GM12878 (cell line): ENCODE results near the gene DOC2B. TPM values are rescaled to one million over a fixed set of nuclear protein-coding genes. Genes with fewer than 3 reads are reported as not detected.

ENCODE experiments used
- ATAC-seq: fragments of 200-7000 bp; cut with Tn5 transposase; 3 replicates; pipeline ENCODE4 v1.9.1; 2020; ENCODE audit warnings: mild to moderate bottlenecking, moderate library complexity
- BruUV-seq: library from RNA; stranded (reverse); fragments of 400-500 nt; replicated peaks from 2 replicates; lab custom pipeline; 2021; lab: Mats Ljungman, UMichigan
- CTCF ChIA-PET: fragments of 300-600 bp; sonication (Branson Sonifier 250); formaldehyde crosslinking; extraction: SDS; loops from one replicate; lab custom pipeline; 2021; ENCODE audit warnings: inconsistent platforms; lab: Yijun Ruan, JAX
- POLR2A ChIA-PET: fragments of 350-600 bp; formaldehyde crosslinking; extraction: SDS; loops from one replicate; lab custom pipeline; 2021; ENCODE audit warnings: inconsistent platforms; lab: Charles Lee
- RAD21 ChIA-PET: fragments of 300-600 bp; sonication (Branson Sonifier 250); formaldehyde crosslinking; loops from one replicate; lab custom pipeline; 2023; ENCODE audit warnings: antibody characterized with exemption; ENCODE audit not compliant: unreplicated experiment; lab: Charles Lee
- SMC1A ChIA-PET: fragments of 300-600 bp; sonication (Branson Sonifier 250); formaldehyde crosslinking; loops from one replicate; lab custom pipeline; 2023; ENCODE audit not compliant: unreplicated experiment, uncharacterized antibody; lab: Charles Lee
- DNase-seq: peaks from one replicate; pipeline ENCODE4 v3.0.0-alpha.2; 2011; ENCODE audit warnings: low read depth, low spot score
- FAIRE-seq: peaks from 3 replicates; lab custom pipeline; 2011; peaks lifted over from hg19 to GRCh38; lab: Jason Lieb, UNC
- H2AFZ ChIP-seq: 2 replicates; pipeline ENCODE4 v1.6.0; 2011; ENCODE audit warnings: low read depth, low read length, control low read depth; ENCODE audit not compliant: control insufficient read depth
- H3K27ac ChIP-seq: 2 replicates; pipeline ENCODE4 v1.5.1; 2011; ENCODE audit warnings: control low read depth; ENCODE audit not compliant: control insufficient read depth, insufficient read depth
- H3K27me3 ChIP-seq, 2 experiments: replicated peaks in 1 of 2; 2 replicates each; pipeline versions ENCODE4 v1.6.0 to v1.6.1; 2011; ENCODE audit warnings: low read length in 1 of 2; ENCODE audit not compliant: control insufficient read depth in 2 of 2, insufficient read depth in 2 of 2
- H3K36me3 ChIP-seq, 2 experiments: 2 replicates each; pipeline ENCODE4 v1.5.1; 2011; ENCODE audit warnings: low read length in 1 of 2; ENCODE audit not compliant: control insufficient read depth in 2 of 2, insufficient read depth in 2 of 2
- H3K4me1 ChIP-seq: 2 replicates; pipeline ENCODE4 v1.6.1; 2011; ENCODE audit warnings: mild to moderate bottlenecking, low read length, moderate library complexity, mixed read lengths; ENCODE audit not compliant: control insufficient read depth, insufficient read depth
- H3K4me2 ChIP-seq: 2 replicates; pipeline ENCODE4 v1.6.0; 2011; ENCODE audit warnings: control low read depth; ENCODE audit not compliant: control insufficient read depth, insufficient read depth
- H3K4me3 ChIP-seq: fragments of 200-600 bp; sonication (generic); 2 replicates; pipeline ENCODE4 v1.5.1; 2016
- H3K79me2 ChIP-seq: 2 replicates; pipeline ENCODE4 v1.6.0; 2011; ENCODE audit warnings: low read length; ENCODE audit not compliant: control insufficient read depth, insufficient read depth
- H3K9ac ChIP-seq: 2 replicates; pipeline ENCODE4 v1.8.0; 2011; ENCODE audit warnings: low read length, control low read depth, mixed read lengths; ENCODE audit not compliant: control insufficient read depth, insufficient read depth
- H3K9me3 ChIP-seq: replicated peaks from 3 replicates; pipeline ENCODE4 v1.5.1; 2011; ENCODE audit warnings: mild to moderate bottlenecking, low read length; ENCODE audit not compliant: control insufficient read depth, insufficient read depth
- H4K20me1 ChIP-seq: 2 replicates; pipeline ENCODE4 v1.6.0; 2011; ENCODE audit not compliant: control insufficient read depth, insufficient read depth
- BCL11A ChIP-seq: IDR thresholded peaks from 2 replicates; pipeline ENCODE4 v1.6.1; 2011; ENCODE audit warnings: low read depth, low read length
- BMI1 ChIP-seq: fragments of 450-650 bp; IDR thresholded peaks from 2 replicates; pipeline ENCODE4 v1.6.1; 2016; ENCODE audit warnings: mild to moderate bottlenecking, moderate library complexity, borderline replicate concordance
- BRCA1 ChIP-seq: IDR thresholded peaks from 2 replicates; pipeline ENCODE4 v1.6.1; 2011; ENCODE audit warnings: low read depth, low read length, improper control_type of control experiment
- ESRRA ChIP-seq: IDR thresholded peaks from 2 replicates; pipeline ENCODE4 v1.6.1; 2012; ENCODE audit warnings: mild to moderate bottlenecking, low read length, improper control_type of control experiment
- GABPA ChIP-seq: IDR thresholded peaks from 2 replicates; pipeline ENCODE4 v1.6.1; 2014; ENCODE audit warnings: antibody characterized with exemption, low read depth, mild to moderate bottlenecking, inconsistent platforms
- NBN ChIP-seq: fragments of 450-650 bp; IDR thresholded peaks from 2 replicates; pipeline ENCODE4 v1.6.1; 2016
- NFYB ChIP-seq: IDR thresholded peaks from 2 replicates; pipeline ENCODE4 v1.6.1; 2011; ENCODE audit warnings: low read depth, mild to moderate bottlenecking, low read length, improper control_type of control experiment, moderate library complexity; ENCODE audit not compliant: insufficient read depth
- PML ChIP-seq: IDR thresholded peaks from 2 replicates; pipeline ENCODE4 v1.6.1; 2012; ENCODE audit warnings: low read length, inconsistent platforms
- POLR2AphosphoS2 ChIP-seq: IDR thresholded peaks from 2 replicates; pipeline ENCODE4 v1.6.1; 2011; ENCODE audit warnings: low read depth, mild to moderate bottlenecking, low read length, improper control_type of control experiment, moderate library complexity
- SMAD5 ChIP-seq: IDR thresholded peaks from 2 replicates; pipeline ENCODE4 v1.6.1; 2016; ENCODE audit warnings: antibody characterized with exemption, low read depth
- SP1 ChIP-seq: IDR thresholded peaks from one replicate; pipeline ENCODE4 v1.6.1; 2011; ENCODE audit warnings: low read depth, low read length
- STAT1 ChIP-seq: fragments of 450-650 bp; conservative IDR thresholded peaks from 2 replicates; pipeline ENCODE4 v1.6.1; 2014; ENCODE audit warnings: antibody characterized with exemption, mild to moderate bottlenecking
- TCF12 ChIP-seq: IDR thresholded peaks from 2 replicates; pipeline ENCODE4 v1.6.1; 2011; ENCODE audit warnings: low read depth, mild to moderate bottlenecking, low read length
- TCF3 ChIP-seq: IDR thresholded peaks from 2 replicates; pipeline ENCODE4 v1.6.1; 2012; ENCODE audit warnings: low read depth, mild to moderate bottlenecking, low read length, borderline replicate concordance; ENCODE audit not compliant: insufficient read depth
- WGBS: methylation state at CpG from one replicate; pipeline ENCODE4 v1.1.6; 2016; ENCODE audit warnings: low lambda C conversion rate; ENCODE audit not compliant: insufficient replicate concordance, insufficient coverage; ENCODE audit errors: missing lambda C conversion rate; 5-methylcytosine and 5-hydroxymethylcytosine counted together
- in situ Hi-C: fragments of 300-500 bp; cut with MboI; formaldehyde crosslinking; loops from 9 replicates; pipeline ENCODE4 v1.14.3; 2018; ENCODE audit warnings: mixed read lengths
- intact Hi-C: fragments of 100-400 bp; cut with micrococcal nuclease; formaldehyde crosslinking; loops from one replicate; pipeline ENCODE4 v1.14.2; 2022; ENCODE audit not compliant: unreplicated experiment
- polyA plus RNA-seq, 11 experiments: library from polyadenylated mRNA; depleted of rRNA in 4 of 11; unstranded in 6 of 11; stranded (reverse) in 5 of 11; fragments of >200 nt; fragmentation: Nextera tagmentation in 4 of 11; fragmentation: Illumina TruSeq in 1 of 11; extraction: Ambion mirVana in 4 of 11; extraction: Trizol in 1 of 11; gene quantifications; 1 replicate in 1 of 11; 2 replicates in 10 of 11; pipeline versions ENCODE4 v1.2.1 to v1.2.3, GENCODE V29; 2011 to 2016; ENCODE audit warnings: inconsistent platforms in 2 of 11, missing spikeins in 2 of 11, low read depth in 1 of 11
- total RNA-seq, 4 experiments: library from RNA; depleted of rRNA in 3 of 4; stranded (reverse); fragments of >200 nt in 3 of 4; fragmentation: Illumina TruSeq in 1 of 4; extraction: Trizol in 1 of 4; gene quantifications; 2 replicates each; pipeline versions ENCODE4 v1.2.1 to v1.2.3, GENCODE V29; 2013 to 2021
- TF ChIP-seq, protein P1 (sequence below): fragments of 450-650 bp; IDR thresholded peaks from 2 replicates; pipeline ENCODE4 v1.6.1; 2017; ENCODE audit warnings: mild to moderate bottlenecking, low read depth, inconsistent platforms; ENCODE audit not compliant: poor library complexity, severe bottlenecking
- TF ChIP-seq, protein P2 (sequence below): IDR thresholded peaks from 2 replicates; pipeline ENCODE4 v1.6.1; 2011; ENCODE audit warnings: mild to moderate bottlenecking, low read depth, low read length, moderate library complexity; ENCODE audit not compliant: insufficient replicate concordance

DOC2B gene
- total and polyA plus RNA-seq, 10 of the 15 experiments (the other 5 are each of a cell fraction or from before 2014, with no cell fraction given): not detected

DNA sequence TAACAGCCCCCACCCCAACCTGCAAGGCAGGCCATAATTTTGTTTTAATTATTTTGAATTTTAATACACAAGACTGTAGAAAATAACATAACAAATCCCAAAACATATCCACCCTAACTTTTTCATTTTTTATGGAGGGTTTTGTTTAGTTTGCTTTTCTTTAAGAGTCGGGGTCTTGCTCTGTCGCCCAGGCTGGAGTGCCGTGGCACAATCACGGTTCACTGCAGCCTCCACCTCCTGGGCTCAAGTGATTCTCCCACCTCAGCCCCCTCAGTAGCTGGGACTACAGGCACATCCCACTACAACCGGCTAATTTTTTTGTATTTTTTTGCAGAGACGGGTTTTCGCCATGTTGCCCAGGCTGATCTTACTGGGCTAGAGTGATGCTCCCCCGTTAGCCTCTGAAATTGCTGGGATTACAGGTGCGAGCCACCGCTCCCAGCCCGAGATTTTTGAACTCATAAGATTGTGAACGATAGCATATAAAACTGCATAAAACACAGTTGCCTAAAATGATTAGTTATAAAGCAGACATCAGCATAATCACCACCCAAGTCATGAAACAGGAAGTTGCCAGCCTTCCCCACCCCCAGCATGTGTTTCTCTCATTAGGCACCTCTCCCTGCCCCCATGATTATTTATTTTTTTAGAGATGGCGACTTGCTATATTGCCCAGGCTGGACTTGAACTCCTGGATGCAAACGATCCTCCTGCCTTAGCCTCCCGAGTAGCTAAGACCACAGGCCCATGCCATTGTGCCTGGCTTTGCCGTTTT lies 13.6 kb upstream of the DOC2B start (continued):
- TF ChIP-seq, protein P1, sequence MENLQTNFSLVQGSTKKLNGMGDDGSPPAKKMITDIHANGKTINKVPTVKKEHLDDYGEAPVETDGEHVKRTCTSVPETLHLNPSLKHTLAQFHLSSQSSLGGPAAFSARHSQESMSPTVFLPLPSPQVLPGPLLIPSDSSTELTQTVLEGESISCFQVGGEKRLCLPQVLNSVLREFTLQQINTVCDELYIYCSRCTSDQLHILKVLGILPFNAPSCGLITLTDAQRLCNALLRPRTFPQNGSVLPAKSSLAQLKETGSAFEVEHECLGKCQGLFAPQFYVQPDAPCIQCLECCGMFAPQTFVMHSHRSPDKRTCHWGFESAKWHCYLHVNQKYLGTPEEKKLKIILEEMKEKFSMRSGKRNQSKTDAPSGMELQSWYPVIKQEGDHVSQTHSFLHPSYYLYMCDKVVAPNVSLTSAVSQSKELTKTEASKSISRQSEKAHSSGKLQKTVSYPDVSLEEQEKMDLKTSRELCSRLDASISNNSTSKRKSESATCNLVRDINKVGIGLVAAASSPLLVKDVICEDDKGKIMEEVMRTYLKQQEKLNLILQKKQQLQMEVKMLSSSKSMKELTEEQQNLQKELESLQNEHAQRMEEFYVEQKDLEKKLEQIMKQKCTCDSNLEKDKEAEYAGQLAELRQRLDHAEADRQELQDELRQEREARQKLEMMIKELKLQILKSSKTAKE: no peak
- no peak for TF ChIP-seq BCL11A
- TF ChIP-seq, all 136 proteins: peak for 0

DNA sequence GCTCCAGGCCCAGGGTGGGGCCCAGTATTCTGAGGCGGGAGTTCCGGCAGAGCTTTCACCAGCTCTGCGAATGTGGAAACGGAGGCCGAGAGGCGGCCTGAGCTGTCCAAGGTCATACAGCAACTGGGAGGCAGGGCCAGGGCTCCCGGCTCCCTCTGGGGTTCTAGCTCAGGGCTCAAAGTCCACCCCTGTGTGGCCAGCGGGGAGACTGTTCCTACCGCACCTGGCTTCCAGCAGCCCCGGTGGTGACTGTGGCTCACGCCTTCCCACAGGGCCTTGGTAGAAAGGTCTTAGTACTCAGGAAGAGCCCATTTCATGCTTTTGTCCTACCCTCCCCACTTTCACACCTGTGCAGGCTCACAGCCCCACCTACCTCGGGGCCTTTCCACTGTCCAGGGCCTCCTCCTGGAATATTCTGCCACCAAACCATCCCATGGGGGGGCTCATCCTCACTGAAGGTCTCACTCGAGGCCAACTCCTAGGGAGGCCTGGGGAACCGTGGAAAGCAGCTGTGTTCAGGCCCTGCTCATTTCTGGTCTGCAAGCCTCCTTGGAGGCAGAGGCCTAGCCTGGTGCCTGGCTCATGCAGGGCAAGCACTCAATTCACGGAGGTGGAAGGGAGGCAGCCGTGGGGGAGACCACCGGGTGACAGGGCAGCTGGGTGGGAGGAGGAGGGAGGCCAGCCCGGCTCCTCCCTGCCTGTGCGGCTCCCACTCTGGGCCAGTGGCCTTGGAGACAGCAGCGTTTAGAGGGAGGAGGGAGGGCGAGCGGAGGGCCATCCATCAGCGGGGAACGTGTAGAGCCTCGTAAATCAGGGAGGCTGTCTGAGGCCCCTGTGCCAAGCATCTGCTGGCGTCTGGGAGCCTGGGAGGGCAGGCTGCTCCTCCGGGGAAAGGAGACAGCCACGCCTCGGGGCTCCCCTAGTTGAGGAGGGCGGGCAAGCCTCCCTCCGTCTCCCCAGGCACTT lies 12.7 kb upstream of the DOC2B start:
- DNase-seq: no peak
- Histone ChIP-seq H3K36me3 (no peaks in the 10 kb centered on the region), H2AFZ (no peak overlapping the region), H3K27me3 (peaks cover 2 to 5% of the 10 kb centered on the region in 2 experiments; a peak in 2 of 4 replicates), H3K27ac (no peak overlapping the region), H3K4me3 (no peak overlapping the region), H3K9me3 (no peaks in the 10 kb centered on the region; the same call in 2 of the 3 replicates), H3K9ac (no peak overlapping the region), H3K4me2 (no peak overlapping the region), H4K20me1 (no peaks in the 10 kb centered on the region; the same call in 1 of the 2 replicates), H3K4me1 (no peaks in the 10 kb centered on the region), H3K79me2 (no peaks in the 10 kb centered on the region)
- no peak for ATAC-seq
- ChIA-PET RAD21 (no interaction called here), POLR2A (no interaction called here), CTCF (no interaction called here), SMC1A (interaction anchor here (0.6 kb wide), 1 partner anchor 506 kb away, joined by 3 read pairs; no protein-coding TSS in a partner anchor)
- in situ Hi-C loops: no loop called here
- no peak for FAIRE-seq
- WGBS: 47% methylated on average over 29 of the region's 31 CpGs
- BruUV-seq: no TSS peak
- intact Hi-C loops: no loop called here
- no peak for TF ChIP-seq NBN
- TF ChIP-seq NFYB: no peak
- TF ChIP-seq GABPA: no peak
- TF ChIP-seq BMI1: no peak
- TF ChIP-seq ESRRA: no peak
- no peak for TF ChIP-seq STAT1
- no peak for TF ChIP-seq PML
- TF ChIP-seq SMAD5: no peak
- TF ChIP-seq, protein P2, sequence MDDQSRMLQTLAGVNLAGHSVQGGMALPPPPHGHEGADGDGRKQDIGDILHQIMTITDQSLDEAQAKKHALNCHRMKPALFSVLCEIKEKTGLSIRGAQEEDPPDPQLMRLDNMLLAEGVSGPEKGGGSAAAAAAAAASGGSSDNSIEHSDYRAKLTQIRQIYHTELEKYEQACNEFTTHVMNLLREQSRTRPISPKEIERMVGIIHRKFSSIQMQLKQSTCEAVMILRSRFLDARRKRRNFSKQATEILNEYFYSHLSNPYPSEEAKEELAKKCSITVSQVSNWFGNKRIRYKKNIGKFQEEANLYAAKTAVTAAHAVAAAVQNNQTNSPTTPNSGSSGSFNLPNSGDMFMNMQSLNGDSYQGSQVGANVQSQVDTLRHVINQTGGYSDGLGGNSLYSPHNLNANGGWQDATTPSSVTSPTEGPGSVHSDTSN: no peak
- no peak for TF ChIP-seq POLR2AphosphoS2
- no peak for TF ChIP-seq TCF12
- no peak for TF ChIP-seq TCF3
- TF ChIP-seq BRCA1: no peak
- TF ChIP-seq, protein P1: no peak
- TF ChIP-seq SP1: no peak
